ENCODE results near the gene GINM1.

DNA sequence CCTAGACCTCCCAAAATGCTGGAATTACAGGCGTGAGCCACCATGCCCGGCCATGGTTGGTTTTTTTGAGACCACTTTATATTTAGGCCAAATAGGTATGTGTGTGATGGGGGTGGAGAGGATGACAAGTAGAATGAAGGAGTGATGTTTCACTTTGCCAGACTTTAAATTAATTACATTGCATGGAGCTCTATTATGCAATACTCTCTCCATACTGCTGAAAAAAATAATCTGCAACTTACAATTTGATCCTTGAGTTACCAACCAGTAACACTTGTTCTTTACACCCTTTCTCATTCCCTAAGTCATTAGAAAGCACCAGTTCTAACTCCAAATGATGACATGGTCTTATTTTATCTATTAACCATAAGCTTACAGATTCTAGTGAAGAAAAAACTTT lies 26.8 kb downstream of the GINM1 start:
- no peak for TF ChIP-seq ZNF302 (tag by site-specific recombination; IDR thresholded peaks at IDR 0.05; ENCODE audit: low read depth)
- TF ChIP-seq, protein P1, sequence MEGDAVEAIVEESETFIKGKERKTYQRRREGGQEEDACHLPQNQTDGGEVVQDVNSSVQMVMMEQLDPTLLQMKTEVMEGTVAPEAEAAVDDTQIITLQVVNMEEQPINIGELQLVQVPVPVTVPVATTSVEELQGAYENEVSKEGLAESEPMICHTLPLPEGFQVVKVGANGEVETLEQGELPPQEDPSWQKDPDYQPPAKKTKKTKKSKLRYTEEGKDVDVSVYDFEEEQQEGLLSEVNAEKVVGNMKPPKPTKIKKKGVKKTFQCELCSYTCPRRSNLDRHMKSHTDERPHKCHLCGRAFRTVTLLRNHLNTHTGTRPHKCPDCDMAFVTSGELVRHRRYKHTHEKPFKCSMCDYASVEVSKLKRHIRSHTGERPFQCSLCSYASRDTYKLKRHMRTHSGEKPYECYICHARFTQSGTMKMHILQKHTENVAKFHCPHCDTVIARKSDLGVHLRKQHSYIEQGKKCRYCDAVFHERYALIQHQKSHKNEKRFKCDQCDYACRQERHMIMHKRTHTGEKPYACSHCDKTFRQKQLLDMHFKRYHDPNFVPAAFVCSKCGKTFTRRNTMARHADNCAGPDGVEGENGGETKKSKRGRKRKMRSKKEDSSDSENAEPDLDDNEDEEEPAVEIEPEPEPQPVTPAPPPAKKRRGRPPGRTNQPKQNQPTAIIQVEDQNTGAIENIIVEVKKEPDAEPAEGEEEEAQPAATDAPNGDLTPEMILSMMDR (tag by site-specific recombination; IDR thresholded peaks at IDR 0.05): no peak
- no peak for TF ChIP-seq REPIN1 (tag by site-specific recombination; IDR thresholded peaks at IDR 0.05; ENCODE audit: low read depth)
- TF ChIP-seq, protein P2, sequence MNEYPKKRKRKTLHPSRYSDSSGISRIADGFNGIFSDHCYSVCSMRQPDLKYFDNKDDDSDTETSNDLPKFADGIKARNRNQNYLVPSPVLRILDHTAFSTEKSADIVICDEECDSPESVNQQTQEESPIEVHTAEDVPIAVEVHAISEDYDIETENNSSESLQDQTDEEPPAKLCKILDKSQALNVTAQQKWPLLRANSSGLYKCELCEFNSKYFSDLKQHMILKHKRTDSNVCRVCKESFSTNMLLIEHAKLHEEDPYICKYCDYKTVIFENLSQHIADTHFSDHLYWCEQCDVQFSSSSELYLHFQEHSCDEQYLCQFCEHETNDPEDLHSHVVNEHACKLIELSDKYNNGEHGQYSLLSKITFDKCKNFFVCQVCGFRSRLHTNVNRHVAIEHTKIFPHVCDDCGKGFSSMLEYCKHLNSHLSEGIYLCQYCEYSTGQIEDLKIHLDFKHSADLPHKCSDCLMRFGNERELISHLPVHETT (tag by site-specific recombination; IDR thresholded peaks at IDR 0.05): no peak
- no peak for TF ChIP-seq GFI1B (tag by site-specific recombination; IDR thresholded peaks at IDR 0.05)
- TF ChIP-seq, protein P3, sequence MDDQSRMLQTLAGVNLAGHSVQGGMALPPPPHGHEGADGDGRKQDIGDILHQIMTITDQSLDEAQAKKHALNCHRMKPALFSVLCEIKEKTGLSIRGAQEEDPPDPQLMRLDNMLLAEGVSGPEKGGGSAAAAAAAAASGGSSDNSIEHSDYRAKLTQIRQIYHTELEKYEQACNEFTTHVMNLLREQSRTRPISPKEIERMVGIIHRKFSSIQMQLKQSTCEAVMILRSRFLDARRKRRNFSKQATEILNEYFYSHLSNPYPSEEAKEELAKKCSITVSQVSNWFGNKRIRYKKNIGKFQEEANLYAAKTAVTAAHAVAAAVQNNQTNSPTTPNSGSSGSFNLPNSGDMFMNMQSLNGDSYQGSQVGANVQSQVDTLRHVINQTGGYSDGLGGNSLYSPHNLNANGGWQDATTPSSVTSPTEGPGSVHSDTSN (CRISPR knock-in tag; IDR thresholded peaks at IDR 0.05): no peak
- no peak for TF ChIP-seq ZNF670 (tag by site-specific recombination; IDR thresholded peaks at IDR 0.05; ENCODE audit: low read depth)
- TF ChIP-seq ZNF223 (tag by site-specific recombination; IDR thresholded peaks at IDR 0.05): no peak
- TF ChIP-seq ZNF510 (tag by site-specific recombination; IDR thresholded peaks at IDR 0.05; ENCODE audit: insufficient replicate concordance): no peak
- TF ChIP-seq ZNF138 (tag by site-specific recombination; IDR thresholded peaks at IDR 0.05; ENCODE audit: borderline replicate concordance): no peak
- TF ChIP-seq ZNF660 (tag by site-specific recombination; IDR thresholded peaks at IDR 0.05): no peak
- no peak for TF ChIP-seq GLI4 (tag by site-specific recombination; IDR thresholded peaks at IDR 0.05)
- TF ChIP-seq TCF7L2 (IDR thresholded peaks at IDR 0.05; ENCODE audit: borderline replicate concordance, low read depth, low read length): no peak
